Mammary epithelial cell (primary cell): ENCODE results near the gene MRTFB.

Source experiments
- CTCF ChIP-seq, 2 donors: IDR thresholded peaks in 1 of 2; conservative IDR thresholded peaks in 1 of 2; 2 replicates each; pipeline ENCODE4 v1.5.1; 2011 to 2012; ENCODE audit warnings: inconsistent platforms in 2 of 2, low read length in 2 of 2, mild to moderate bottlenecking in 2 of 2, control low read depth in 1 of 2, low read depth in 1 of 2; ENCODE audit not compliant: insufficient read depth in 1 of 2; ENCODE audit errors: extremely low read depth in 1 of 2
- EZH2 ChIP-seq: IDR thresholded peaks from 2 replicates; pipeline ENCODE4 v1.6.1; 2012; ENCODE audit warnings: low read length, inconsistent platforms, borderline replicate concordance

- no peak for TF ChIP-seq EZH2
- TF ChIP-seq CTCF (conservative IDR thresholded peaks at IDR 0.05 in 1 of 2, IDR thresholded peaks at IDR 0.05 in 1 of 2; ENCODE audit: extremely low read depth in 1 of 2, insufficient read depth in 1 of 2, low read depth in 1 of 2, low read length in 2 of 2) = no peak
Measured at GRCh38 chr16:14043793-14044192, 27.3 kb upstream of the MRTFB start.
